Naive thymus-derived CD4-positive, alpha-beta T cell (primary cell): ENCODE measurements around the gene FCAR. TPM values are rescaled to one million over a fixed set of nuclear protein-coding genes. Genes with fewer than 3 reads are reported as not detected.
"Not testable (repeated sequence)": the region's sequence is repeated elsewhere in the genome, so short reads cannot be mapped to it uniquely, and the experiment has no call there.

Experiments used
- ATAC-seq: fragments of 150-1000 bp; cut with Tn5 transposase; 2 replicates; pipeline ENCODE4 v1.10.0; 2021; ENCODE audit warnings: mild to moderate bottlenecking, moderate library complexity
- CTCF ChIA-PET: fragments of 350-600 bp; sonication (Branson Sonifier 250); formaldehyde crosslinking; loops from one replicate; lab custom pipeline; 2021; ENCODE audit warnings: antibody characterized with exemption; lab: Charles Lee
- POLR2A ChIA-PET: fragments of 350-600 bp; sonication (Branson Sonifier 250); formaldehyde crosslinking; loops from one replicate; lab custom pipeline; 2021; ENCODE audit warnings: antibody characterized with exemption, inconsistent platforms; lab: Charles Lee
- DNase-seq, 9 donors: peaks; one replicate each; pipeline versions ENCODE4 v3.0.0 to v3.0.0-alpha.2; 2020 to 2022; ENCODE audit warnings: mixed read lengths in 1 of 9
- H3K27ac ChIP-seq: one replicate; pipeline ENCODE4 v1.7.0; 2013; ENCODE audit warnings: mild to moderate bottlenecking, low read depth, low read length, moderate library complexity
- H3K27me3 ChIP-seq, 2 donors: one replicate each; pipeline ENCODE4 v1.7.0; 2013; ENCODE audit warnings: low read length in 2 of 2, mild to moderate bottlenecking in 2 of 2, moderate library complexity in 2 of 2; ENCODE audit not compliant: control insufficient read depth in 2 of 2, insufficient read depth in 2 of 2
- H3K36me3 ChIP-seq, 3 experiments: 1 replicate in 2 of 3; 2 replicates in 1 of 3; pipeline ENCODE4 v1.7.0; 2013; ENCODE audit warnings: low read length in 3 of 3, mild to moderate bottlenecking in 3 of 3, moderate library complexity in 1 of 3; ENCODE audit not compliant: insufficient read depth in 3 of 3, control insufficient read depth in 2 of 3
- H3K4me1 ChIP-seq, 2 donors: one replicate each; pipeline ENCODE4 v1.7.0; 2013; ENCODE audit warnings: low read length in 2 of 2, mild to moderate bottlenecking in 2 of 2, moderate library complexity in 1 of 2; ENCODE audit not compliant: control insufficient read depth in 2 of 2, insufficient read depth in 2 of 2
- H3K4me3 ChIP-seq: 2 replicates; pipeline ENCODE4 v1.7.0; 2013; ENCODE audit warnings: mild to moderate bottlenecking, low read length
- H3K9me3 ChIP-seq, 3 experiments: 1 replicate in 2 of 3; 2 replicates in 1 of 3; pipeline ENCODE4 v1.7.0; 2013; ENCODE audit warnings: low read length in 3 of 3; ENCODE audit not compliant: control insufficient read depth in 2 of 3
- H3K27ac Mint-ChIP-seq, 9 donors: one replicate each; pipeline ENCODE4 v1.8.0; 2020 to 2022; ENCODE audit warnings: mixed read lengths in 9 of 9, mild to moderate bottlenecking in 8 of 9, moderate library complexity in 5 of 9, inconsistent platforms in 2 of 9
- H3K27me3 Mint-ChIP-seq, 5 donors: one replicate each; pipeline ENCODE4 v1.8.0; 2021 to 2022; ENCODE audit warnings: mixed read lengths in 5 of 5, mild to moderate bottlenecking in 1 of 5
- H3K36me3 Mint-ChIP-seq, 5 donors: one replicate each; pipeline ENCODE4 v1.8.0; 2020 to 2022; ENCODE audit warnings: mixed read lengths in 5 of 5, mild to moderate bottlenecking in 3 of 5, inconsistent platforms in 1 of 5
- H3K4me1 Mint-ChIP-seq, 7 donors: one replicate each; pipeline ENCODE4 v1.8.0; 2020 to 2022; ENCODE audit warnings: mixed read lengths in 7 of 7, mild to moderate bottlenecking in 3 of 7, inconsistent platforms in 1 of 7
- H3K4me3 Mint-ChIP-seq, 10 donors: one replicate each; pipeline ENCODE4 v1.8.0; 2020 to 2022; ENCODE audit warnings: mild to moderate bottlenecking in 10 of 10, mixed read lengths in 10 of 10, moderate library complexity in 6 of 10, inconsistent platforms in 2 of 10
- H3K9me3 Mint-ChIP-seq, 11 donors: one replicate each; pipeline ENCODE4 v1.8.0; 2020 to 2022; ENCODE audit warnings: mixed read lengths in 11 of 11, mild to moderate bottlenecking in 4 of 11, inconsistent platforms in 1 of 11, moderate library complexity in 1 of 11
- intact Hi-C, 2 donors: fragments of 100-400 bp; cut with micrococcal nuclease; formaldehyde crosslinking; loops; one replicate each; pipeline ENCODE4 v1.15.1; 2023
- polyA plus RNA-seq, 2 donors: library from polyadenylated mRNA; unstranded; fragments of 300-500 nt; fragmentation: Illumina TruSeq; gene quantifications; one replicate each; pipeline ENCODE4 v1.2.3, GENCODE V29; 2021
- total RNA-seq, 6 experiments: library from RNA in 5 of 6; stranded (reverse) in 5 of 6; gene quantifications; 1 replicate in 5 of 6; 2 replicates in 1 of 6; pipeline ENCODE4 v1.2.3 and lab custom pipeline; 2021 to 2026

The FCAR gene
- total and polyA plus RNA-seq, 7 experiments from 2014 or later, result 8.5 to 110 TPM; not detected in 5

GRCh38 chr19:54863459-54863858 lies 10.6 kb upstream of the FCAR start:
- H3K36me3 Mint-ChIP-seq, H3K4me1 ChIP-seq, H3K4me3 Mint-ChIP-seq, H3K36me3 ChIP-seq, H3K9me3 ChIP-seq, DNase-seq, H3K27ac ChIP-seq, ATAC-seq, CTCF ChIA-PET, intact Hi-C loops, H3K4me3 ChIP-seq, POLR2A ChIA-PET, H3K27me3 ChIP-seq, H3K4me1 Mint-ChIP-seq, H3K27ac Mint-ChIP-seq: not testable (repeated sequence)
- H3K27me3 Mint-ChIP-seq, result peaks cover 3 to 43% (median 29%) of the 10 kb centered on the region in 5 donors
- H3K9me3 Mint-ChIP-seq, result peaks cover 0 to 31% (median 6%) of the 10 kb centered on the region in 11 donors

GRCh38 chr19:54871696-54872095 lies 2.3 kb upstream of the FCAR start:
- H3K27ac Mint-ChIP-seq, result no peak overlapping the region
- H3K9me3 ChIP-seq, result no peaks in the 10 kb centered on the region
- peaks cover 0 to 37% (median 10%) of the 10 kb centered on the region in 11 donors for H3K9me3 Mint-ChIP-seq
- peak; percentile 59 for ATAC-seq
- H3K36me3 ChIP-seq, result no peaks in the 10 kb centered on the region
- intact Hi-C loops, result no loop called here
- no peaks in the 10 kb centered on the region for H3K27me3 ChIP-seq
- peaks cover 0 to 5% (median 0%) of the 10 kb centered on the region in 5 donors for H3K36me3 Mint-ChIP-seq
- POLR2A ChIA-PET, result no interaction called here
- H3K4me3 ChIP-seq, result no peak overlapping the region
- no peaks in the 10 kb centered on the region for H3K4me1 ChIP-seq
- peaks cover 0 to 6% (median 0%) of the 10 kb centered on the region in 7 donors for H3K4me1 Mint-ChIP-seq
- peaks cover 14 to 30% (median 23%) of the 10 kb centered on the region in 5 donors for H3K27me3 Mint-ChIP-seq
- DNase-seq, result no peak
- H3K27ac ChIP-seq, result no peak overlapping the region
- CTCF ChIA-PET, result no interaction called here
- no peak overlapping the region for H3K4me3 Mint-ChIP-seq

- Mint-ChIP-seq H3K4me1 (peaks cover 0 to 8% (median 0%) of the 10 kb centered on the region in 7 donors), H3K4me3 (no peak overlapping the region), H3K36me3 (no peaks in the 10 kb centered on the region), H3K9me3 (peaks cover 0 to 29% (median 4%) of the 10 kb centered on the region in 11 donors), H3K27ac (no peak overlapping the region), H3K27me3 (peaks cover 13 to 30% (median 25%) of the 10 kb centered on the region in 5 donors)
- Histone ChIP-seq H3K27me3 (no peaks in the 10 kb centered on the region), H3K4me1 (no peaks in the 10 kb centered on the region), H3K27ac (no peak overlapping the region), H3K9me3 (no peaks in the 10 kb centered on the region), H3K4me3 (no peak overlapping the region), H3K36me3 (no peaks in the 10 kb centered on the region)
- CTCF ChIA-PET, result interaction anchor here (1.1 kb wide), 1 partner anchor 15 kb away, joined by 8 read pairs; no protein-coding TSS in a partner anchor
- DNase-seq (no peak), ATAC-seq (peak; percentile 64)
- POLR2A ChIA-PET, result no interaction called here
- intact Hi-C loops, result no loop called here
Observed at GRCh38 chr19:54875506-54875905, 1.5 kb downstream of the FCAR start.

GRCh38 chr19:54877471-54877870 lies 3.4 kb downstream of the FCAR start:
- ChIA-PET CTCF (interaction anchor here (0.6 kb wide), 1 partner anchor 31 kb away, joined by 3 read pairs; no protein-coding TSS in a partner anchor), POLR2A (no interaction called here)
- H3K36me3 ChIP-seq, result no peaks in the 10 kb centered on the region
- no peaks in the 10 kb centered on the region for H3K9me3 ChIP-seq
- no peak overlapping the region for H3K4me3 ChIP-seq
- Mint-ChIP-seq H3K27me3 (peaks cover 0 to 34% (median 32%) of the 10 kb centered on the region in 5 donors), H3K27ac (no peak overlapping the region), H3K4me1 (peaks cover 0 to 10% (median 0%) of the 10 kb centered on the region in 7 donors), H3K4me3 (no peak overlapping the region), H3K9me3 (peaks cover 0 to 19% (median 2%) of the 10 kb centered on the region in 11 donors), H3K36me3 (no peaks in the 10 kb centered on the region)
- H3K27me3 ChIP-seq, result no peaks in the 10 kb centered on the region
- DNase-seq (no peak), ATAC-seq (no peak)
- intact Hi-C loops, result no loop called here
- no peaks in the 10 kb centered on the region for H3K4me1 ChIP-seq
- no peak overlapping the region for H3K27ac ChIP-seq

- no peak overlapping the region for H3K27ac ChIP-seq
- H3K9me3 ChIP-seq, result no peaks in the 10 kb centered on the region
- no peak overlapping the region for H3K4me3 Mint-ChIP-seq
- H3K9me3 Mint-ChIP-seq, result peaks cover 0 to 15% (median 0%) of the 10 kb centered on the region in 11 donors
- ATAC-seq (no peak), DNase-seq (no peak)
- H3K4me1 ChIP-seq, result no peaks in the 10 kb centered on the region
- H3K27ac Mint-ChIP-seq, result no peak overlapping the region
- intact Hi-C loops, result loop anchor here in 1 of 2 donors (1.0 to 10.0 kb wide), 8 partner anchors 37 to 533 kb away; partner anchors contain the start of genes PPP1R12C and RDH13
- H3K36me3 Mint-ChIP-seq, result peaks cover 0 to 2% (median 0%) of the 10 kb centered on the region in 5 donors
- no peaks in the 10 kb centered on the region for H3K27me3 ChIP-seq
- no peak overlapping the region for H3K4me3 ChIP-seq
- CTCF ChIA-PET, result interaction anchor here (0.7 kb wide), 1 partner anchor 318 kb away, joined by 5 read pairs; no protein-coding TSS in a partner anchor
- POLR2A ChIA-PET, result no interaction called here
- H3K4me1 Mint-ChIP-seq, result peaks cover 0 to 11% (median 0%) of the 10 kb centered on the region in 7 donors
- H3K36me3 ChIP-seq, result no peaks in the 10 kb centered on the region
- H3K27me3 Mint-ChIP-seq, result peaks cover 12 to 51% (median 35%) of the 10 kb centered on the region in 5 donors
Observed at GRCh38 chr19:54881884-54882283, 7.8 kb downstream of the FCAR start.

- ATAC-seq (peak; percentile 40), DNase-seq (no peak)
- H3K36me3 ChIP-seq, result no peaks in the 10 kb centered on the region
- H3K27ac ChIP-seq, result no peak overlapping the region
- ChIA-PET CTCF (interaction anchor here (0.6 kb wide), 1 partner anchor 79 kb away, joined by 3 read pairs; no protein-coding TSS in a partner anchor), POLR2A (no interaction called here)
- H3K9me3 ChIP-seq, result no peaks in the 10 kb centered on the region
- intact Hi-C loops, result loop anchor here in 1 of 2 donors (2.0 to 10.0 kb wide), 7 partner anchors 36 to 532 kb away; partner anchors contain the start of genes PPP1R12C and RDH13
- Mint-ChIP-seq H3K27me3 (peaks cover 12 to 51% (median 35%) of the 10 kb centered on the region in 5 donors), H3K9me3 (peaks cover 0 to 9% (median 0%) of the 10 kb centered on the region in 11 donors), H3K36me3 (peaks cover 0 to 2% (median 0%) of the 10 kb centered on the region in 5 donors), H3K27ac (peak overlapping the region in 2 of 9 donors; percentile 51 to 82), H3K4me3 (peak overlapping the region in 2 of 10 donors; percentile 36 to 68), H3K4me1 (peaks cover 0 to 11% (median 0%) of the 10 kb centered on the region in 7 donors)
- H3K4me1 ChIP-seq, result no peaks in the 10 kb centered on the region
- H3K27me3 ChIP-seq, result no peaks in the 10 kb centered on the region
- no peak overlapping the region for H3K4me3 ChIP-seq
Observed at GRCh38 chr19:54882758-54883157, 8.7 kb downstream of the FCAR start.
